ENCODE data around the gene CNTN4.

DNA sequence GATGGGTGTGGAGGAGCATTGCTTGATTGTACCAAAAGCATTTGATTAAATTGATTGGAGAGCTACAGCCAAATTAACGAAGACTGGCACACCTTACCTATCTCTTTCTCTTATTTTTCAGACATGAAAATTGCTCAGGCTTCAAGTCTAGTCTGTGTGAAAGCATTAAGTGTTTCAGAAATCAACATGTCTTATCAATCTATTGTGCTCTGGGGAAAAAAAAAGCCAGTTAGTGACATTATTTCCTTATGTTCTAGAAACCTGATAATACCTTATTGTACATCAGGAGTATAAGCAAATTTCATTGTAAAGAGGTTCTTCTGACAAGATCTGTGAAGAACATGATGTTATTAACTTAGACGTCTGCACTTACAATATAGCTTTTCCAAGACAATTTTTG lies 546.3 kb downstream of the CNTN4 start:
- TF ChIP-seq, protein P1, sequence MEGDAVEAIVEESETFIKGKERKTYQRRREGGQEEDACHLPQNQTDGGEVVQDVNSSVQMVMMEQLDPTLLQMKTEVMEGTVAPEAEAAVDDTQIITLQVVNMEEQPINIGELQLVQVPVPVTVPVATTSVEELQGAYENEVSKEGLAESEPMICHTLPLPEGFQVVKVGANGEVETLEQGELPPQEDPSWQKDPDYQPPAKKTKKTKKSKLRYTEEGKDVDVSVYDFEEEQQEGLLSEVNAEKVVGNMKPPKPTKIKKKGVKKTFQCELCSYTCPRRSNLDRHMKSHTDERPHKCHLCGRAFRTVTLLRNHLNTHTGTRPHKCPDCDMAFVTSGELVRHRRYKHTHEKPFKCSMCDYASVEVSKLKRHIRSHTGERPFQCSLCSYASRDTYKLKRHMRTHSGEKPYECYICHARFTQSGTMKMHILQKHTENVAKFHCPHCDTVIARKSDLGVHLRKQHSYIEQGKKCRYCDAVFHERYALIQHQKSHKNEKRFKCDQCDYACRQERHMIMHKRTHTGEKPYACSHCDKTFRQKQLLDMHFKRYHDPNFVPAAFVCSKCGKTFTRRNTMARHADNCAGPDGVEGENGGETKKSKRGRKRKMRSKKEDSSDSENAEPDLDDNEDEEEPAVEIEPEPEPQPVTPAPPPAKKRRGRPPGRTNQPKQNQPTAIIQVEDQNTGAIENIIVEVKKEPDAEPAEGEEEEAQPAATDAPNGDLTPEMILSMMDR (IDR thresholded peaks at IDR 0.05; ENCODE audit: low read depth, low read length, missing input control), result no peak
- TF ChIP-seq FOXA2 (IDR thresholded peaks at IDR 0.05), result no peak
- no peak for TF ChIP-seq HNF4G (IDR thresholded peaks at IDR 0.05)
- no peak for TF ChIP-seq EGR1 (IDR thresholded peaks at IDR 0.05; ENCODE audit: low read depth in 2 of 2)
- TF ChIP-seq, protein P2, sequence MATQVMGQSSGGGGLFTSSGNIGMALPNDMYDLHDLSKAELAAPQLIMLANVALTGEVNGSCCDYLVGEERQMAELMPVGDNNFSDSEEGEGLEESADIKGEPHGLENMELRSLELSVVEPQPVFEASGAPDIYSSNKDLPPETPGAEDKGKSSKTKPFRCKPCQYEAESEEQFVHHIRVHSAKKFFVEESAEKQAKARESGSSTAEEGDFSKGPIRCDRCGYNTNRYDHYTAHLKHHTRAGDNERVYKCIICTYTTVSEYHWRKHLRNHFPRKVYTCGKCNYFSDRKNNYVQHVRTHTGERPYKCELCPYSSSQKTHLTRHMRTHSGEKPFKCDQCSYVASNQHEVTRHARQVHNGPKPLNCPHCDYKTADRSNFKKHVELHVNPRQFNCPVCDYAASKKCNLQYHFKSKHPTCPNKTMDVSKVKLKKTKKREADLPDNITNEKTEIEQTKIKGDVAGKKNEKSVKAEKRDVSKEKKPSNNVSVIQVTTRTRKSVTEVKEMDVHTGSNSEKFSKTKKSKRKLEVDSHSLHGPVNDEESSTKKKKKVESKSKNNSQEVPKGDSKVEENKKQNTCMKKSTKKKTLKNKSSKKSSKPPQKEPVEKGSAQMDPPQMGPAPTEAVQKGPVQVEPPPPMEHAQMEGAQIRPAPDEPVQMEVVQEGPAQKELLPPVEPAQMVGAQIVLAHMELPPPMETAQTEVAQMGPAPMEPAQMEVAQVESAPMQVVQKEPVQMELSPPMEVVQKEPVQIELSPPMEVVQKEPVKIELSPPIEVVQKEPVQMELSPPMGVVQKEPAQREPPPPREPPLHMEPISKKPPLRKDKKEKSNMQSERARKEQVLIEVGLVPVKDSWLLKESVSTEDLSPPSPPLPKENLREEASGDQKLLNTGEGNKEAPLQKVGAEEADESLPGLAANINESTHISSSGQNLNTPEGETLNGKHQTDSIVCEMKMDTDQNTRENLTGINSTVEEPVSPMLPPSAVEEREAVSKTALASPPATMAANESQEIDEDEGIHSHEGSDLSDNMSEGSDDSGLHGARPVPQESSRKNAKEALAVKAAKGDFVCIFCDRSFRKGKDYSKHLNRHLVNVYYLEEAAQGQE (IDR thresholded peaks at IDR 0.05), result no peak
- no peak for TF ChIP-seq GABPA (IDR thresholded peaks at IDR 0.05 in 1 of 2, conservative IDR thresholded peaks at IDR 0.05 in 1 of 2)

Data from liver (tissue), 3 donors.